Measurements from ENCODE around the gene TMEM221. TPM values are rescaled to one million over a fixed set of nuclear protein-coding genes. Genes with fewer than 3 reads are reported as not detected.

The TMEM221 gene
- polyA plus RNA-seq, 1 donor: 1.3 TPM

Other genes starting within 250 kb of the TMEM221 start
- gene USE1, start 233.3 kb downstream of the TMEM221 start, polyA plus RNA-seq (ENCODE audit: insufficient read length): 31.6 TPM
- gene OCEL1, start 222.4 kb downstream of the TMEM221 start, polyA plus RNA-seq (ENCODE audit: insufficient read length): 8.8 TPM
- 30.0 TPM for gene NR2F6, start 202.7 kb downstream of the TMEM221 start, polyA plus RNA-seq (ENCODE audit: insufficient read length)
- 5.6 TPM for gene USHBP1, start 183.9 kb downstream of the TMEM221 start, polyA plus RNA-seq (ENCODE audit: insufficient read length)
- 77.1 TPM for gene BABAM1, start 181.2 kb downstream of the TMEM221 start, polyA plus RNA-seq (ENCODE audit: insufficient read length)
- gene ANKLE1, start 166.8 kb downstream of the TMEM221 start, polyA plus RNA-seq (ENCODE audit: insufficient read length): 1.8 TPM
- 7.9 TPM for gene ABHD8, start 145.2 kb downstream of the TMEM221 start, polyA plus RNA-seq (ENCODE audit: insufficient read length)
- 28.3 TPM for gene MRPL34, start 142.8 kb downstream of the TMEM221 start, polyA plus RNA-seq (ENCODE audit: insufficient read length)
- 34.8 TPM for gene DDA1, start 139.1 kb downstream of the TMEM221 start, polyA plus RNA-seq (ENCODE audit: insufficient read length)
- 7.9 TPM for gene ANO8, start 113.8 kb downstream of the TMEM221 start, polyA plus RNA-seq (ENCODE audit: insufficient read length)
- 11.9 TPM for gene GTPBP3, start 111.1 kb downstream of the TMEM221 start, polyA plus RNA-seq (ENCODE audit: insufficient read length)
- gene PLVAP, start 71.3 kb downstream of the TMEM221 start, polyA plus RNA-seq (ENCODE audit: insufficient read length): 40.7 TPM
- not detected for gene CCDC194, start 54.5 kb downstream of the TMEM221 start, polyA plus RNA-seq (ENCODE audit: insufficient read length)
- gene BST2, start 43.0 kb downstream of the TMEM221 start, polyA plus RNA-seq (ENCODE audit: insufficient read length): 4.6 TPM
- 25.3 TPM for gene MVB12A, start 28.6 kb downstream of the TMEM221 start, polyA plus RNA-seq (ENCODE audit: insufficient read length)
- gene NXNL1, start 12.3 kb upstream of the TMEM221 start, polyA plus RNA-seq (ENCODE audit: insufficient read length): not detected
- gene SLC27A1, start 21.9 kb upstream of the TMEM221 start, polyA plus RNA-seq (ENCODE audit: insufficient read length): 18.9 TPM
- gene PGLS, start 63.0 kb upstream of the TMEM221 start, polyA plus RNA-seq (ENCODE audit: insufficient read length): 49.5 TPM
- 67.4 TPM for gene COLGALT1, start 107.0 kb upstream of the TMEM221 start, polyA plus RNA-seq (ENCODE audit: insufficient read length)
- 0.10 TPM for gene UNC13A, start 239.7 kb upstream of the TMEM221 start, polyA plus RNA-seq (ENCODE audit: insufficient read length)

Measured in forelimb muscle (tissue), 1 donor.